Activated naive CD4-positive, alpha-beta T cell treated with anti-CD3 and anti-CD28 coated beads, Interleukin-2, amount 10 ng/mL, durations not matched to agents 7 days and 5 days (primary cell): Measurements from ENCODE around the gene NAA10.

Experiments used
- CTCF ChIA-PET: fragments of 350-600 bp; sonication (Branson Sonifier 250); formaldehyde crosslinking; loops from one replicate; lab custom pipeline; 2021; ENCODE audit warnings: antibody characterized with exemption; lab: Charles Lee
- DNase-seq: peaks from one replicate; pipeline ENCODE4 v3.0.0-alpha.2; 2020
- H3K27ac Mint-ChIP-seq: one replicate; pipeline ENCODE4 v1.8.0; 2021; ENCODE audit warnings: mild to moderate bottlenecking, moderate library complexity, mixed read lengths
- H3K27me3 Mint-ChIP-seq: one replicate; pipeline ENCODE4 v1.8.0; 2021; ENCODE audit warnings: mild to moderate bottlenecking, mixed read lengths
- H3K36me3 Mint-ChIP-seq: one replicate; pipeline ENCODE4 v1.8.0; 2021; ENCODE audit warnings: mixed read lengths
- H3K4me1 Mint-ChIP-seq: one replicate; pipeline ENCODE4 v1.8.0; 2021; ENCODE audit warnings: mixed read lengths
- H3K4me3 Mint-ChIP-seq: one replicate; pipeline ENCODE4 v1.8.0; 2021; ENCODE audit warnings: mild to moderate bottlenecking, moderate library complexity, mixed read lengths
- H3K9me3 Mint-ChIP-seq: one replicate; pipeline ENCODE4 v1.8.0; 2021; ENCODE audit warnings: mixed read lengths

Gene NAA10

GRCh38 chrX:153934148-153934761 is 582 bp downstream of the NAA10 start:
- H3K9me3 Mint-ChIP-seq = no peaks in the 10 kb centered on the region
- peaks cover 11% of the 10 kb centered on the region for H3K36me3 Mint-ChIP-seq
- peak overlapping the region; percentile 76 for H3K27ac Mint-ChIP-seq
- no peaks in the 10 kb centered on the region for H3K27me3 Mint-ChIP-seq
- H3K4me1 Mint-ChIP-seq = peaks cover 33% of the 10 kb centered on the region
- peak overlapping the region; percentile 83 for H3K4me3 Mint-ChIP-seq
- no peak for DNase-seq
- CTCF ChIA-PET = interaction anchor here (2.2 to 14.7 kb wide), 2 partner anchors 10 to 14 kb away, joined by 7 to 241 read pairs; partner anchors contain the start of gene RENBP

- peaks cover 13% of the 10 kb centered on the region for H3K36me3 Mint-ChIP-seq
- H3K9me3 Mint-ChIP-seq = no peaks in the 10 kb centered on the region
These were observed 1.1 kb downstream of the NAA10 start for GRCh38 chrX:153933748-153934147.

GRCh38 chrX:153932220-153932915 is 2.5 kb downstream of the NAA10 start:
- Mint-ChIP-seq H3K27ac (no peak overlapping the region), H3K36me3 (peaks cover 12% of the 10 kb centered on the region), H3K27me3 (no peaks in the 10 kb centered on the region), H3K4me1 (peaks cover 39% of the 10 kb centered on the region), H3K4me3 (no peak overlapping the region), H3K9me3 (no peaks in the 10 kb centered on the region)
- DNase-seq = no peak
- CTCF ChIA-PET = interaction anchor here (2.2 to 14.7 kb wide), 2 partner anchors 8 to 16 kb away, joined by 7 to 241 read pairs; partner anchors contain the start of gene RENBP

More at GRCh38 chrX:153933748-153934147, 1.1 kb downstream of the NAA10 start:
- Mint-ChIP-seq H3K27ac (peak overlapping the region; percentile 76), H3K4me3 (peak overlapping the region; percentile 83), H3K4me1 (peaks cover 37% of the 10 kb centered on the region), H3K27me3 (no peaks in the 10 kb centered on the region)
- DNase-seq = no peak
- CTCF ChIA-PET = interaction anchor here (2.2 to 14.7 kb wide), 2 partner anchors 9 to 14 kb away, joined by 7 to 241 read pairs; partner anchors contain the start of gene RENBP

- Mint-ChIP-seq H3K9me3 (no peaks in the 10 kb centered on the region), H3K27ac (no peak overlapping the region), H3K36me3 (peaks cover 12% of the 10 kb centered on the region), H3K27me3 (no peaks in the 10 kb centered on the region), H3K4me3 (no peak overlapping the region), H3K4me1 (peaks cover 39% of the 10 kb centered on the region)
- no peak for DNase-seq
- CTCF ChIA-PET = interaction anchor here (14.7 kb wide), 1 partner anchor 16 kb away, joined by 241 read pairs; the partner anchor contains the start of gene RENBP
These were observed 3.1 kb downstream of the NAA10 start for GRCh38 chrX:153931748-153932147.

GRCh38 chrX:153931151-153931550 is 3.7 kb downstream of the NAA10 start:
- CTCF ChIA-PET = interaction anchor here (14.7 kb wide), 1 partner anchor 17 kb away, joined by 241 read pairs; the partner anchor contains the start of gene RENBP
- no peak for DNase-seq
- peak overlapping the region; percentile 3 for H3K27ac Mint-ChIP-seq
- no peaks in the 10 kb centered on the region for H3K27me3 Mint-ChIP-seq
- no peaks in the 10 kb centered on the region for H3K9me3 Mint-ChIP-seq
- H3K36me3 Mint-ChIP-seq = peaks cover 12% of the 10 kb centered on the region
- H3K4me1 Mint-ChIP-seq = peaks cover 37% of the 10 kb centered on the region
- H3K4me3 Mint-ChIP-seq = no peak overlapping the region

- Mint-ChIP-seq H3K4me1 (peaks cover 33% of the 10 kb centered on the region), H3K4me3 (peak overlapping the region; percentile 26), H3K27me3 (no peaks in the 10 kb centered on the region), H3K27ac (peak overlapping the region; percentile 52), H3K9me3 (no peaks in the 10 kb centered on the region), H3K36me3 (peaks cover 16% of the 10 kb centered on the region)
- no peak for DNase-seq
- CTCF ChIA-PET = interaction anchor here (14.7 kb wide), 1 partner anchor 18 kb away, joined by 241 read pairs; the partner anchor contains the start of gene RENBP
These were observed 4.6 kb downstream of the NAA10 start for GRCh38 chrX:153930011-153930910.

- no peak for DNase-seq
- CTCF ChIA-PET = interaction anchor here (14.7 kb wide), 1 partner anchor 19 kb away, joined by 241 read pairs; the partner anchor contains the start of gene RENBP
- Mint-ChIP-seq H3K4me3 (peak overlapping the region; percentile 94), H3K36me3 (peaks cover 21% of the 10 kb centered on the region), H3K27me3 (no peaks in the 10 kb centered on the region), H3K27ac (peak overlapping the region; percentile 37), H3K4me1 (peaks cover 33% of the 10 kb centered on the region), H3K9me3 (no peaks in the 10 kb centered on the region)
These were observed 5.3 kb downstream of the NAA10 start for GRCh38 chrX:153929576-153929975.

GRCh38 chrX:153928846-153929245 is 6.0 kb downstream of the NAA10 start:
- peak overlapping the region; percentile 97 for H3K27ac Mint-ChIP-seq
- no peak for DNase-seq
- H3K36me3 Mint-ChIP-seq = peaks cover 28% of the 10 kb centered on the region
- H3K4me3 Mint-ChIP-seq = peak overlapping the region; percentile 94
- CTCF ChIA-PET = interaction anchor here (14.7 kb wide), 1 partner anchor 19 kb away, joined by 241 read pairs; the partner anchor contains the start of gene RENBP
- no peaks in the 10 kb centered on the region for H3K9me3 Mint-ChIP-seq
- peaks cover 32% of the 10 kb centered on the region for H3K4me1 Mint-ChIP-seq
- H3K27me3 Mint-ChIP-seq = no peaks in the 10 kb centered on the region

GRCh38 chrX:153927922-153928760 is 6.7 kb downstream of the NAA10 start:
- H3K27ac Mint-ChIP-seq = peak overlapping the region; percentile 99
- peaks cover 28% of the 10 kb centered on the region for H3K36me3 Mint-ChIP-seq
- DNase-seq = peak; percentile 94

GRCh38 chrX:153927672-153927921 is 7.2 kb downstream of the NAA10 start:
- peak overlapping the region; percentile 86 for H3K4me3 Mint-ChIP-seq
- DNase-seq = no peak
- CTCF ChIA-PET = interaction anchor here (14.7 kb wide), 1 partner anchor 21 kb away, joined by 241 read pairs; the partner anchor contains the start of gene RENBP
- H3K4me1 Mint-ChIP-seq = peaks cover 36% of the 10 kb centered on the region
- no peaks in the 10 kb centered on the region for H3K27me3 Mint-ChIP-seq
- H3K36me3 Mint-ChIP-seq = peaks cover 29% of the 10 kb centered on the region
- no peaks in the 10 kb centered on the region for H3K9me3 Mint-ChIP-seq
- H3K27ac Mint-ChIP-seq = peak overlapping the region; percentile 99

More at GRCh38 chrX:153927922-153928760, 6.7 kb downstream of the NAA10 start:
- CTCF ChIA-PET = interaction anchor here (14.7 kb wide), 1 partner anchor 20 kb away, joined by 241 read pairs; the partner anchor contains the start of gene RENBP
- H3K9me3 Mint-ChIP-seq = no peaks in the 10 kb centered on the region
- peak overlapping the region; percentile 94 for H3K4me3 Mint-ChIP-seq
- H3K27me3 Mint-ChIP-seq = no peaks in the 10 kb centered on the region
- peaks cover 35% of the 10 kb centered on the region for H3K4me1 Mint-ChIP-seq

- Mint-ChIP-seq H3K27me3 (no peaks in the 10 kb centered on the region), H3K4me1 (peaks cover 41% of the 10 kb centered on the region), H3K27ac (peak overlapping the region; percentile 99), H3K36me3 (peaks cover 35% of the 10 kb centered on the region), H3K9me3 (no peaks in the 10 kb centered on the region), H3K4me3 (peak overlapping the region; percentile 86)
- CTCF ChIA-PET = interaction anchor here (14.7 kb wide), 1 partner anchor 21 kb away, joined by 241 read pairs; the partner anchor contains the start of gene RENBP
- peak; percentile 85 for DNase-seq
These were observed 7.8 kb downstream of the NAA10 start for GRCh38 chrX:153926858-153927671.

- Mint-ChIP-seq H3K27ac (peak overlapping the region; percentile 99), H3K36me3 (peaks cover 34% of the 10 kb centered on the region)
These were observed 8.3 kb downstream of the NAA10 start for GRCh38 chrX:153926552-153926857.

More at GRCh38 chrX:153926552-153926857, 8.3 kb downstream of the NAA10 start:
- Mint-ChIP-seq H3K27me3 (no peaks in the 10 kb centered on the region), H3K4me1 (peaks cover 41% of the 10 kb centered on the region), H3K4me3 (peak overlapping the region; percentile 86), H3K9me3 (no peaks in the 10 kb centered on the region)
- DNase-seq = no peak
- CTCF ChIA-PET = interaction anchor here (14.7 kb wide), 1 partner anchor 22 kb away, joined by 241 read pairs; the partner anchor contains the start of gene RENBP
